Urothelium cell line (cell line): Measurements from ENCODE around the gene SDK1.

Experiments
- DNase-seq: peaks from one replicate; pipeline ENCODE4 v3.0.0; 2011; ENCODE audit warnings: low spot score, mixed read lengths
- FAIRE-seq: peaks from 2 replicates; lab custom pipeline; 2011; peaks lifted over from hg19 to GRCh38; lab: Jason Lieb, UNC

SDK1 gene

GRCh38 chr7:3404501-3404900 is 103.4 kb downstream of the SDK1 start:
- no peak for DNase-seq
- FAIRE-seq = no peak

- peak; percentile 81 for FAIRE-seq
- no peak for DNase-seq
Observed at GRCh38 chr7:3408814-3409595, 108.0 kb downstream of the SDK1 start.

- FAIRE-seq = no peak
- DNase-seq = no peak
Observed at GRCh38 chr7:3412871-3413270, 111.8 kb downstream of the SDK1 start.

DNA sequence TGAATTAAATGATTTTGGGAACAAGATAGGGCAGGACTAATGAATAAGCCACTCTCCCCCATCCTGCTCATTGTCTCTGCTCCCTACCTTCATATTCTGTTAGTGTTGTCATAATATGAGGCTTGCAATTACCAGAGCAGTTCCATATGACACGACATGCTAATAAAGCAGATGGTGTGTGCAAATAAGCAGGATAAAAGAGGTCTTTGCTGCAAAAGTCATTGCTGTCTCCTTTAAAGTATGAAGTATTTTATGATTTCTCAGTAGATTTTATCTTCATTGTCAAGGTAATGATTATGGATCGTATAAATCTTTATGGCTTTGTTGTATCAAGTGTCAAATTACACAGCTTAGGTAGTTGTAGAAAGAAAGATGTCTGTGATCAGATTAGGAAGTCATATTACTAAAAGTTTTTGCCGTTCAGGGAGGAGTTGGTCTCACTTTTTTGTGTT is 114.8 kb downstream of the SDK1 start:
- DNase-seq (no peak), FAIRE-seq (no peak)

- FAIRE-seq (no peak), DNase-seq (no peak)
Observed at GRCh38 chr7:3416453-3416852, 115.4 kb downstream of the SDK1 start.

DNA sequence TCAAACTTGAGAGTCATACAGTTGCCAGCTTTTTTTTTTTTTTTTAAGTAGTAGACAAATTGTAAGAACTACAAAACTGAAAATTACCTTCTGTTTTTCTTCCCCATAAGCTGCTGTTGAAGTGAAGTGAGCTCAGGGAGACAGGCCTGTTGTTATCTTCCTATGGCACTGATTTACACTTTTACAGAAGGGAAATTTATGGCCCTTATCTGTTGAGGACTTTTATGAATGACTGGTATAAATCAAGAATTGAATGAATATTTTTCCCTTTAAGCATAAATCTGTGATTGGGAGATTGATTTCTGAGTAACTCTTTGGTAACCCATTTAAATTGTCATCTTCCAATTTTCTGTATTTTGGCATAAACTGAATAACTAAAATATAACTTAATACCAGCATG is 124.0 kb downstream of the SDK1 start:
- DNase-seq = no peak
- FAIRE-seq = no peak

GRCh38 chr7:3426064-3426463 is 125.0 kb downstream of the SDK1 start:
- FAIRE-seq (peak; percentile 98), DNase-seq (no peak)

DNA sequence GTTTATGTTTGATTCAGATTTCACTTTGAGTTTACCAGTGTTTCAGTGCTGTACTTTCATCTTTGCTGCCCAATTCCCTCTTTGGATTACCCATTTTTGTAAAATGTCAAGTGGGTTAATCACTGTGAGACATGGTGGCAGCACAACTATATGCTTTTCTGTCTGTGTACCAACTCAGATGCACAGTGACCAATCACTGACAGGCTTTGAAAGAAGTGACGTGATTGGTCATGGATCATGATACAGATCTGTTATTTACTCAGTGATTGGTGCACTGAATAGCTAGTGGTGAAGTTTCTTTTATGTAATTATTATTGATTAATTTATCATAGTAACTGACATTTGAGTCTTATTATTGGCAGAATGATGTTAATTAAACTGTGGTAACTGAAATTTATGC is 126.9 kb downstream of the SDK1 start:
- FAIRE-seq = peak; percentile 93
- DNase-seq = no peak

DNA sequence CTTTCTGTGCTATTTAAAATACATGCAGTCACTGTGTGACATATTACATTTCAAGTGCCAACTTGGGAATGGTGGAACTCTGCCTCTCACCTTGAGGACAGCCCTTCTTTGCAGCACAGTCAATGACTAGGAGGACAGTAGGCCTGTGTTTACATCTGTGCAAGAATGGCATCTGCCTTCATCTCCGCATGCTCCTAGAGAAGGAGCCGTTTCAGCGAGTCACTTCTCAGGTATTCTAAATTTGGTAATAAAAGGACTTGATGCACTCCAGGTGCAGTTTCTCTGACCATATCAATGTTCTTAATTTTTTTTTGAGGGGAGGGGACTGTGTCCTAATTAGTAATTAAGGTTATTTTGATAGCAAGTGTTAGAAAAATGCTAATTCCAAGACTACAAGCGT is 128.9 kb downstream of the SDK1 start:
- FAIRE-seq (peak; percentile 80), DNase-seq (no peak)

DNA sequence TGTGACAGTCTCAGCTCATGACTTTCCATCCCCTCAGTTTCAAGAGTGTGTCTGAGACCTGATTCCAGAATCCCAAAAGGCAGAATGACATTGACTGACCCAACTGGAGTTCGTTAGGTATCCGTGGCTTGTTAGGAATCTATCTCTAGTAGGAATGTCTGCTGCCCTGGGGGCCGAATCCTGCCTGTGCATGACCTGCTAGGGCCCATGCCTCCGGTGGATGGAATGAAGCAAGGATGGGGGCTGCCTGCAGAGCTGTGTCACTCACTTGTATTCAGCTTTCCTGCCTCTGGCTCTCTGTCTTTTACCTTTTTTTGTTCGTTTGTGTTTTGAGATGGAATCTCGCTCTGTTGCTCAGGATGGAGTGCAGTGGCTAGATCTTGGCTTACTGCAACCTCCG is 129.5 kb downstream of the SDK1 start:
- peak; percentile 87 for FAIRE-seq
- DNase-seq = peak; percentile 26

GRCh38 chr7:3431306-3431705 is 130.3 kb downstream of the SDK1 start:
- FAIRE-seq = no peak

GRCh38 chr7:3432911-3433310 is 131.9 kb downstream of the SDK1 start:
- peak; percentile 96 for FAIRE-seq
- no peak for DNase-seq

More at GRCh38 chr7:3431306-3431705, 130.3 kb downstream of the SDK1 start:
- DNase-seq = no peak

DNA sequence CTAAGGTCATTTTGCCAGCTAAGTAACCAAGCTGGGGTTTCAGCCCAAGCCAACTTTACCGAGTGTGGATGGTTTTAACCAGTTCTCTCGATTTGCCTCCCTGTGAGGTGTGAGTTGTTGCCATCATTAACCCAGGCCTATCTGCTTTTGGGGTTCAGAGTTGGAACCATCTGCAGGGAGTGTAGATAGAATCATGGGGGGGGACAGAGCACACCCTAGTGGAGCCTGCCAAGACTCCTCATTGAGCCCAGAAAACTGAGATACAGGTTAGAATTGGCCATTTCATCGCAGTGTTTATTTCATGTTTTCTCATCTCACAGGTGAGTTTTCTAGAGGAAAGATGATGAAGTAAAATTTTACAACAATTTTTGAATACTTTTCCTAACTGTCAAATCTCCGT is 133.6 kb downstream of the SDK1 start:
- FAIRE-seq = no peak
- DNase-seq = no peak

GRCh38 chr7:3436112-3436511 is 135.1 kb downstream of the SDK1 start:
- no peak for DNase-seq
- no peak for FAIRE-seq

- DNase-seq (peak; percentile 79), FAIRE-seq (peak; percentile 85)
Observed at GRCh38 chr7:3436746-3437145, 135.7 kb downstream of the SDK1 start.

- DNase-seq = no peak
Observed at GRCh38 chr7:3437467-3437866, 136.4 kb downstream of the SDK1 start.

GRCh38 chr7:3438352-3438751 is 137.3 kb downstream of the SDK1 start:
- DNase-seq (peak; percentile 50), FAIRE-seq (peak; percentile 91)

More at GRCh38 chr7:3437467-3437866, 136.4 kb downstream of the SDK1 start:
- peak; percentile 96 for FAIRE-seq

DNA sequence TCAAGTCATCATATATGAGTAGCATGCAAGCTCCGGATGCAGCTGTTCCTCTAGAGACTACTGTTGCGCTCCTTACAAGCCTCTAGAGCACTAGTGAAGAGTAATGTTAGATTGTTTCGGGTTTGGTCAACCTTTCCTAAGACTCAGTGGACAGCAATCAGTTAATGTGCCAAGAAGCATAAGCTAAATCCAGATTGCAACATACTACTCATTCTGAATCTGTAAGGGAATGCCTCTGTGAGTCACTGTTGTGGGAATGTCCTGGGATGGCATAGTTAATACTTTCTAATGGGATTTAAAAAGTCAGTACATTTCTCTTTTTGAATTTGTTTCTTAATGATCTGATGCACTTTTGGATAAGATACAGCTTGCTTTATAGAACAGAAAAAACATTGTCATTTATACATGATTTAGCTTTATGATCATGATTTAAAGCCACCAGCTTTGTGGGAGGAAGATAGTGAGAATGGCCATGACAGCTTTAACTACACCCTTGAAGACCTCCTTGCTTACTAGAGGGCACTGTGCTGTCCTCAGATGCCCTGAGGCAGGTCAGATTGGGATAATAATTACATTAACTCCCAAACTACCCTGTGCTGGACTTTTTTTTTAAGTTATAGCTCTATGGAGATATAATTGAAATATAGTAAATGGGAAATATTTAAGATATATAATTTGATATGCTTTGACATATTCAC is 138.4 kb downstream of the SDK1 start:
- FAIRE-seq = peak; percentile 98
- peak; percentile 81 for DNase-seq

- no peak for DNase-seq
- peak; percentile 96 for FAIRE-seq
Observed at GRCh38 chr7:3440509-3440908, 139.5 kb downstream of the SDK1 start.

DNA sequence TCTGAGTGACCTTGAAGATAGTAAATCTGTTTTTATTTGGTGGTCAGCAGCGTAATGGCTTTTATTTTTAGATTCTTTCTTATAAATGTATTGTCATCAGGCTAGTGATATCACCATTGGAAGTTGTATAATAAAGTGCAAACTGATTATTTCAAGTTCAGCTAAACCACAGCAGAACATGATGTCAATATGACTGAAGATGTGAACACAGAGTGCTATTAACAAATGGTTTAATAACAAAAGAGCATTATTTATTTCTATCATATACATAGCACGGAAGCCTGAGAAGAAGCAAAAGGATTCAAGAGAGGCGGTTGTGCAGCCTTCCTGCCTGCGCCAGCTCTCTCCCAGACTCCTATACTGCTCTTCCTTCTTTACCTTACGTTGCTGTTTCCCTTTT is 142.7 kb downstream of the SDK1 start:
- DNase-seq = no peak
- FAIRE-seq = no peak

DNA sequence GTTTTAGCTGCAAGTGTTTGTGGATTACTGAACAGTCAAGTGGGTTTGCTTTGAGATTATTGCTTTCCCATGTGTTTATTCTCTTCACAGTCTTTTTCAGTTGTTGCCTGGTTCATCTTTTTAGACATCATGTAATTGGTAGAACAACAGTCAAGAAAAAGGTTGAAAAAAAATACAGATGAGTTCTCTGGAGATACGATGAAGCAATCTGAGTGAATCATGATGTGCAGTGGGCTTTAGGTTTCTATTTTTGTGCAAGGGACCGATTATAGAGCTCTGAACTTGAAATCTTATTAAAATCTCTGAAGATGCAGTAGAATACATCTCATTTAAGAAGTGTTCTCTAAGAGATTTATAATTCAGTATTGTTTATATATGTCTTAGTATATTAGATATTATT is 145.7 kb downstream of the SDK1 start:
- FAIRE-seq (peak; percentile 9), DNase-seq (no peak)

DNA sequence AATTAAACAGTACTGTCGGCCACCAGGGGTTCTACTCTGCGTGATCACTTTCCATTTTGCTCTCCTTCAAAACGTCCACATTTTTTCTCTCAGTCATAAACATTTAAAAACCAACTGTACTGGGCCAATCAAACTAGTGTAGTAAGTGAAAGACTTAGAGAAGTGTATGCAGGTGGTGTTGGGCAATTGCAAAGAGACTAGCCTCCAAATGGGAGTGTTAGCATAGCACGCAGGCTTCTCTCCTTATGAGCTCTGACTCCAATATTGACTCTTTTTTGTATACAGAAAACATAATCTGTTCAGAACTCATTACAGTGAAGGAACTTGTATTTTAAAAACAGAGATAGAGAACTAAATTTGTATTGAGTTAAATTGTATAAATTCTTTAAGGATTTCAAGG is 150.6 kb downstream of the SDK1 start:
- FAIRE-seq = peak; percentile 44
- DNase-seq = no peak
